ENCODE data around the gene IL18.

DNA sequence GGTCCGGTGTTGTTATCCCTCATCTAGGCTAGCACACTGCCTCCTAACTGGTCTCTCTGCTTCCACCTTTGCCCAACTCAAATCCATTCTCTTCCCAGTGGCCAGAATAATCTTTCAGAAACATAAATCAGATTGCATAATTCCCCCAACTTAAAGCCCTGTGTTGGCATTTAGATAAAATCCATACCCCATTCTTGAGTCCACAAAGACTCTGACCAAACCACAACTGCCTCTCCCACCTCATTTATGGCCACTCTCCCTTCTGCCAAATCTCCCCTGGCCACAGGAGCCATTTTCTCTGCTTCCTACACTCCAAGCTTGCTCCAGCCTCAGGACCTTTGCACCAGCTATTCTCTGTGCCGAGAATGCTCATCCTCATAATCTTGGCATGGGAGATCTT lies 36.8 kb downstream of the IL18 start:
- TF ChIP-seq, protein P1, sequence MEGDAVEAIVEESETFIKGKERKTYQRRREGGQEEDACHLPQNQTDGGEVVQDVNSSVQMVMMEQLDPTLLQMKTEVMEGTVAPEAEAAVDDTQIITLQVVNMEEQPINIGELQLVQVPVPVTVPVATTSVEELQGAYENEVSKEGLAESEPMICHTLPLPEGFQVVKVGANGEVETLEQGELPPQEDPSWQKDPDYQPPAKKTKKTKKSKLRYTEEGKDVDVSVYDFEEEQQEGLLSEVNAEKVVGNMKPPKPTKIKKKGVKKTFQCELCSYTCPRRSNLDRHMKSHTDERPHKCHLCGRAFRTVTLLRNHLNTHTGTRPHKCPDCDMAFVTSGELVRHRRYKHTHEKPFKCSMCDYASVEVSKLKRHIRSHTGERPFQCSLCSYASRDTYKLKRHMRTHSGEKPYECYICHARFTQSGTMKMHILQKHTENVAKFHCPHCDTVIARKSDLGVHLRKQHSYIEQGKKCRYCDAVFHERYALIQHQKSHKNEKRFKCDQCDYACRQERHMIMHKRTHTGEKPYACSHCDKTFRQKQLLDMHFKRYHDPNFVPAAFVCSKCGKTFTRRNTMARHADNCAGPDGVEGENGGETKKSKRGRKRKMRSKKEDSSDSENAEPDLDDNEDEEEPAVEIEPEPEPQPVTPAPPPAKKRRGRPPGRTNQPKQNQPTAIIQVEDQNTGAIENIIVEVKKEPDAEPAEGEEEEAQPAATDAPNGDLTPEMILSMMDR (IDR thresholded peaks at IDR 0.05), result no peak
- TF ChIP-seq EZH2 (IDR thresholded peaks at IDR 0.05; ENCODE audit: borderline replicate concordance, insufficient read depth, low read depth, low read length, poor library complexity, severe bottlenecking), result no peak
